ENCODE data around the gene OSBPL2. TPM values are rescaled to one million over a fixed set of nuclear protein-coding genes. Genes with fewer than 3 reads are reported as not detected.

OSBPL2 gene
- total and polyA plus RNA-seq, 2 donors (not counting 1 experiment from before 2014, with no cell fraction given) = 28.1 to 74.3 TPM

- ATAC-seq (ENCODE audit: low read depth) = no peak
- Histone ChIP-seq H3K4me3 (ENCODE audit: control extremely low read depth in 1 of 5, extremely low read depth in 1 of 5, insufficient read depth in 1 of 5, low read depth in 2 of 5, low read length in 4 of 5) (no peak overlapping the region), H3K79me2 (ENCODE audit: control insufficient read depth, insufficient read depth, low read length) (no peaks in the 10 kb centered on the region), H3K4me1 (ENCODE audit: control insufficient read depth in 2 of 2, insufficient read depth in 2 of 2, low read length in 2 of 2) (no peaks in the 10 kb centered on the region), H2AFZ (ENCODE audit: insufficient read depth, low read depth, low read length, poor library complexity, severe bottlenecking) (no peak overlapping the region), H3K9me3 (ENCODE audit: control extremely low read depth in 1 of 3, control insufficient read depth in 2 of 3, insufficient read depth in 1 of 3, low read length in 2 of 3) (no peaks in the 10 kb centered on the region), H3K4me2 (replicated peaks; ENCODE audit: low read depth, low read length, poor library complexity, severe bottlenecking) (no peak overlapping the region), H3K27ac (ENCODE audit: low read length in 2 of 2) (no peak overlapping the region), H4K20me1 (ENCODE audit: control insufficient read depth, insufficient read depth, low read length, poor library complexity, severe bottlenecking) (no peaks in the 10 kb centered on the region), H3K27me3 (replicated peaks in 1 of 4; ENCODE audit: control extremely low read depth in 1 of 4, control insufficient read depth in 3 of 4, insufficient read depth in 4 of 4, low read length in 3 of 4) (peaks cover 0 to 44% (median 11%) of the 10 kb centered on the region in 4 experiments), H3K36me3 (replicated peaks in 1 of 2; ENCODE audit: control extremely low read depth in 1 of 2, control insufficient read depth in 1 of 2, extremely low read depth in 1 of 2, insufficient read depth in 2 of 2, low read length in 1 of 2) (no peaks in the 10 kb centered on the region), H3K9ac (ENCODE audit: low read length) (no peak overlapping the region)
- intact Hi-C loops (cut with micrococcal nuclease) = no loop called here
- Mint-ChIP-seq H3K9me3 (ENCODE audit: insufficient read depth) (no peaks in the 10 kb centered on the region), H3K4me3 (no peak overlapping the region), H3K27me3 (peaks cover 17% of the 10 kb centered on the region), H3K4me1 (no peaks in the 10 kb centered on the region), H3K27ac (no peak overlapping the region)
- DNase-seq = no peak
- WGBS (ENCODE audit: insufficient coverage) = 77% methylated on average over 9 of the region's 9 CpGs
- TF ChIP-seq CTCF (IDR thresholded peaks at IDR 0.05) = no peak
- TF ChIP-seq EZH2 (IDR thresholded peaks at IDR 0.05; ENCODE audit: borderline replicate concordance, insufficient read depth, low read depth, low read length, poor library complexity, severe bottlenecking) = no peak
- POLR2A ChIA-PET = no interaction called here
- CTCF ChIA-PET = interaction anchor here (0.5 kb wide), 1 partner anchor 46 kb away, joined by 3 read pairs; no protein-coding TSS in a partner anchor
Observed at GRCh38 chr20:62211769-62212288, 26.5 kb upstream of the OSBPL2 start.

- intact Hi-C loops (cut with micrococcal nuclease) = no loop called here
- POLR2A ChIA-PET = no interaction called here
- TF ChIP-seq EZH2 (IDR thresholded peaks at IDR 0.05; ENCODE audit: borderline replicate concordance, insufficient read depth, low read depth, low read length, poor library complexity, severe bottlenecking) (no peak), CTCF (IDR thresholded peaks at IDR 0.05) (no peak)
Observed at GRCh38 chr20:62212299-62212698, 26.0 kb upstream of the OSBPL2 start.

More at GRCh38 chr20:62212299-62212698, 26.0 kb upstream of the OSBPL2 start:
- 52% methylated on average over 10 of the region's 10 CpGs for WGBS (ENCODE audit: insufficient coverage)
- no peak overlapping the region for H3K27ac ChIP-seq (ENCODE audit: low read length in 2 of 2)
- CTCF ChIA-PET = no interaction called here
- H2AFZ ChIP-seq (ENCODE audit: insufficient read depth, low read depth, low read length, poor library complexity, severe bottlenecking) = no peak overlapping the region
- peaks cover 0 to 48% (median 11%) of the 10 kb centered on the region in 4 experiments for H3K27me3 ChIP-seq (replicated peaks in 1 of 4; ENCODE audit: control extremely low read depth in 1 of 4, control insufficient read depth in 3 of 4, insufficient read depth in 4 of 4, low read length in 3 of 4)
- no peaks in the 10 kb centered on the region for H3K36me3 ChIP-seq (replicated peaks in 1 of 2; ENCODE audit: control extremely low read depth in 1 of 2, control insufficient read depth in 1 of 2, extremely low read depth in 1 of 2, insufficient read depth in 2 of 2, low read length in 1 of 2)
- H3K4me2 ChIP-seq (replicated peaks; ENCODE audit: low read depth, low read length, poor library complexity, severe bottlenecking) = no peak overlapping the region
- Mint-ChIP-seq H3K27me3 (peaks cover 20% of the 10 kb centered on the region), H3K4me3 (no peak overlapping the region), H3K9me3 (ENCODE audit: insufficient read depth) (no peaks in the 10 kb centered on the region), H3K27ac (no peak overlapping the region), H3K4me1 (no peaks in the 10 kb centered on the region)
- ATAC-seq (ENCODE audit: low read depth) (no peak), DNase-seq (no peak)
- no peaks in the 10 kb centered on the region for H3K9me3 ChIP-seq (ENCODE audit: control extremely low read depth in 1 of 3, control insufficient read depth in 2 of 3, insufficient read depth in 1 of 3, low read length in 2 of 3)
- H3K4me3 ChIP-seq (ENCODE audit: control extremely low read depth in 1 of 5, extremely low read depth in 1 of 5, insufficient read depth in 1 of 5, low read depth in 2 of 5, low read length in 4 of 5) = no peak overlapping the region
- no peaks in the 10 kb centered on the region for H4K20me1 ChIP-seq (ENCODE audit: control insufficient read depth, insufficient read depth, low read length, poor library complexity, severe bottlenecking)
- no peaks in the 10 kb centered on the region for H3K4me1 ChIP-seq (ENCODE audit: control insufficient read depth in 2 of 2, insufficient read depth in 2 of 2, low read length in 2 of 2)
- H3K9ac ChIP-seq (ENCODE audit: low read length) = no peak overlapping the region
- H3K79me2 ChIP-seq (ENCODE audit: control insufficient read depth, insufficient read depth, low read length) = no peaks in the 10 kb centered on the region
